ENCODE data around the gene RAD52. TPM values are rescaled to one million over a fixed set of nuclear protein-coding genes. Genes with fewer than 3 reads are reported as not detected.

The RAD52 gene
- polyA plus RNA-seq, 1 experiment, result 15.3 TPM

DNA sequence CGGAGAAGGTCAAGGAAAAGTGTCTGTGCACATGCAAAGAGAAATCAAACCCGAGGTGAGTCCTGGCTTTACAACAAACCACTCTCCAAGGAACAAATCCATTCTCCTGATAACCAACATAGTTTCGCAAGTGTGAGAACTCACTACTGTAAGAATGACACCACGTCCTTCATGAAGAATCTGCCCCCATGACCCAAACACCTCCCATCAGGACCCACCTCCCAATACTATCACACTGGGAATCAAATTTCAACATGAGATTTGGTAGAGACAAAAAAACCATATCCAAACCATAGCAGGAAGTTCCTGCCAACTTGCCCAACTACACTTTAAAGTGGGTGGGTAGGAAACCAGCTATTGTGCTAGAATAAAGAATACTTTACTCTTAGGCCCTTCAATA lies 39.2 kb upstream of the RAD52 start:
- TF ChIP-seq, protein P1, sequence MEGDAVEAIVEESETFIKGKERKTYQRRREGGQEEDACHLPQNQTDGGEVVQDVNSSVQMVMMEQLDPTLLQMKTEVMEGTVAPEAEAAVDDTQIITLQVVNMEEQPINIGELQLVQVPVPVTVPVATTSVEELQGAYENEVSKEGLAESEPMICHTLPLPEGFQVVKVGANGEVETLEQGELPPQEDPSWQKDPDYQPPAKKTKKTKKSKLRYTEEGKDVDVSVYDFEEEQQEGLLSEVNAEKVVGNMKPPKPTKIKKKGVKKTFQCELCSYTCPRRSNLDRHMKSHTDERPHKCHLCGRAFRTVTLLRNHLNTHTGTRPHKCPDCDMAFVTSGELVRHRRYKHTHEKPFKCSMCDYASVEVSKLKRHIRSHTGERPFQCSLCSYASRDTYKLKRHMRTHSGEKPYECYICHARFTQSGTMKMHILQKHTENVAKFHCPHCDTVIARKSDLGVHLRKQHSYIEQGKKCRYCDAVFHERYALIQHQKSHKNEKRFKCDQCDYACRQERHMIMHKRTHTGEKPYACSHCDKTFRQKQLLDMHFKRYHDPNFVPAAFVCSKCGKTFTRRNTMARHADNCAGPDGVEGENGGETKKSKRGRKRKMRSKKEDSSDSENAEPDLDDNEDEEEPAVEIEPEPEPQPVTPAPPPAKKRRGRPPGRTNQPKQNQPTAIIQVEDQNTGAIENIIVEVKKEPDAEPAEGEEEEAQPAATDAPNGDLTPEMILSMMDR (IDR thresholded peaks at IDR 0.05; ENCODE audit: insufficient read depth, low read depth, low read length), result no peak
- H3K36me3 ChIP-seq (ENCODE audit: control insufficient read depth, insufficient read depth, low read length), result no peaks in the 10 kb centered on the region
- ChIA-PET CTCF (interaction anchor here (1.0 kb wide), 1 partner anchor 37 kb away, joined by 3 read pairs; no protein-coding TSS in a partner anchor), POLR2A (no interaction called here)
- no peaks in the 10 kb centered on the region for H3K27me3 ChIP-seq (ENCODE audit: control insufficient read depth, insufficient read depth, low read length)
- no peak for DNase-seq (ENCODE audit: low read depth)
- H3K4me3 ChIP-seq (ENCODE audit: low read depth, low read length), result no peak overlapping the region

DNA sequence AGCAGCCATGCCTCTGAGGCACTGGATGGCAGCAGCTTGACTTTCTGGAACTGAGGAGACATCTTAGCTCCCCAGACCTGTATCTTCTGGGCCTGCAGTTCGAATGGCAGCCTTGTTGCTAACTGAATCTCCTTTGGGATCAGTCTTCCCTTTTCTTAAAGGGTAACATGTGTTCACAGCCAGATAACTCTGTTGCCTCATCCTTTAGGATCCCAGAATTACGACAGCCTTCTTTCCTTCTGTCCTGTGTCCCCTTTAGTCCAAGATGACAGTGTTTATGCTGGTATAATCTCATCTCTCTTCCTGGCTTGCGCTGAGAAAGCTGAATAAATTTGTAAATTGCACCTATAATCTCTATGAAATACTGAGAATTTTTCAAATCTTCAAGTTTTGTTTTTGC lies 32.5 kb upstream of the RAD52 start:
- POLR2A ChIA-PET, result no interaction called here
- no peaks in the 10 kb centered on the region for H3K36me3 ChIP-seq (ENCODE audit: control insufficient read depth, insufficient read depth, low read length)
- TF ChIP-seq, protein P1 (IDR thresholded peaks at IDR 0.05; ENCODE audit: insufficient read depth, low read depth, low read length), result no peak
- no peak overlapping the region for H3K4me3 ChIP-seq (ENCODE audit: low read depth, low read length)
- no peak for DNase-seq (ENCODE audit: low read depth)
- H3K27me3 ChIP-seq (ENCODE audit: control insufficient read depth, insufficient read depth, low read length), result no peaks in the 10 kb centered on the region
- CTCF ChIA-PET, result no interaction called here

DNA sequence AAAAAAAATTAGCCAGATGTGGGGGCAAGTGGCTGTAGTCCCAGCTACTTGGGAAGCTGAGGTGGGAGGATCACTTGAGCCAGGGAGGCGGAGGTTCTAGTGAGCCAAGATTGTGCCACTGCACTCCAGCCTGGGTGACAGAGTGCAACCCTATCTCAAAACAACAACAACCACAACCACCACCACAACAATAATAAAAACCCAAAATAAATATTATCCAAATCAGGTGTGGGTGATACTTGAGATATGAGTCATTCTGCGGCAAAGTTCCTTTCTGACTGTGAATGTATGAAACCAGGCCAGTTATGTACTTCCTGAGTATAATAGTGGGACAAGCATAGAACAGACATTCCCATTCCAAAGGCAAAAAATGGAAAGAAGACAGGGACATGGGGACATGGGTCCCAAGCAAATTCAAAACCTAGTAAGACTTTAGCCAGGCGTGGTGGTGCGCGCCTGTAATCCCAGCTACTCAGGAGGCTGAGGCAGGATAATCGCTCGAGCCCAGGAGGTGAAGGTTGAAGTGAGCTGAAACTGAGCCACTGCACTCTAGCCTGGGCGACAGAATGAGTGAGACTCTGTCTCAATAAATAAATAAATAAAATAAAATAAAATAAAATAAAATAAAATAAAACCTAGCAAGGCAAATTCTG lies 31.8 kb upstream of the RAD52 start:
- Histone ChIP-seq H3K27me3 (ENCODE audit: control insufficient read depth, insufficient read depth, low read length) (no peaks in the 10 kb centered on the region), H3K36me3 (ENCODE audit: control insufficient read depth, insufficient read depth, low read length) (no peaks in the 10 kb centered on the region), H3K4me3 (ENCODE audit: low read depth, low read length) (no peak overlapping the region)
- no peak for DNase-seq (ENCODE audit: low read depth)
- TF ChIP-seq, protein P1 (IDR thresholded peaks at IDR 0.05; ENCODE audit: insufficient read depth, low read depth, low read length), result no peak
- ChIA-PET CTCF (no interaction called here), POLR2A (no interaction called here)

DNA sequence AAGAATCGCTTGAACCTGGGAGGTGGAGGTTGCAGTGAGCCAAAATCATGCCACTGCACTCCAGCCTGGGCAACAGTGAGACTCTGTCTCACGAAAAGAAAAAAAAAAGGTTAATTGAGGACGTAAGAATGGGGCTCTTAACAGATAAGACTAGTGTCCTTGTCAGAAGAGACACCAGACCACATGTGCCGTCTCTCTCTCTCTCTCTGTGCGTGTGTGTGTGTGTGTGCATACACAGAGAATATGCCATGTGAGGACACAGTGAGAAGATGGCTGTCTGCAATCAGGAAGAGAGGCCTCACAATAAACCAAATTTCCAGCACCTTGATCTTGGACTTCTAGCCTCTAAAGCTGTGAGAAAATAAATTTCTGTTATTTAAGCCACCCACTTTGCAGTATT lies 29.9 kb upstream of the RAD52 start:
- ChIA-PET CTCF (no interaction called here), POLR2A (no interaction called here)
- no peak overlapping the region for H3K4me3 ChIP-seq (ENCODE audit: low read depth, low read length)
- no peaks in the 10 kb centered on the region for H3K27me3 ChIP-seq (ENCODE audit: control insufficient read depth, insufficient read depth, low read length)
- no peaks in the 10 kb centered on the region for H3K36me3 ChIP-seq (ENCODE audit: control insufficient read depth, insufficient read depth, low read length)
- TF ChIP-seq, protein P1 (IDR thresholded peaks at IDR 0.05; ENCODE audit: insufficient read depth, low read depth, low read length), result no peak
- no peak for DNase-seq (ENCODE audit: low read depth)

DNA sequence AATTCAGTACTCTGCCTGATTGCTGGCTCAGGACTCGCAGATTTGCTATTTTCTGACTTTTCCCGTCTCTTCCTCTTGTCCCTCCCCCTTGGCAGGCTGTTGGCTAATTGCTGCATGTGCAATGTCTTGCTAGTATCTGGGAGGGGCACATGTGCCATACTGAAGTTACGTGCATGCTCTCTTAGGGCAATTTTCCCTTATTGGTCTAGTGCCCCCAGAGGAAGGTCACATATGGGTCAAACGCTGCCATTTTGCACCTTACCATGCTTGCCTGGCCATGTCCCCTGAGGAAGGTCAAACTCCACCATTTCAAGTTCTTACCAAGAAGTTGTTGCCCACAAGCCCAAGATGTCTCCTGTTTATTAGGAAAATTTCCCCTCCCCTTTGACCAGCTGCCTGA lies 27.7 kb upstream of the RAD52 start:
- CTCF ChIA-PET, result interaction anchor here (1.5 kb wide), 1 partner anchor 26 kb away, joined by 4 read pairs; no protein-coding TSS in a partner anchor

More for the DNA sequence above, 27.7 kb upstream of the RAD52 start:
- Histone ChIP-seq H3K27me3 (ENCODE audit: control insufficient read depth, insufficient read depth, low read length) (no peaks in the 10 kb centered on the region), H3K36me3 (ENCODE audit: control insufficient read depth, insufficient read depth, low read length) (no peaks in the 10 kb centered on the region), H3K4me3 (ENCODE audit: low read depth, low read length) (no peak overlapping the region)
- POLR2A ChIA-PET, result no interaction called here
- no peak for DNase-seq (ENCODE audit: low read depth)
- TF ChIP-seq, protein P1 (IDR thresholded peaks at IDR 0.05; ENCODE audit: insufficient read depth, low read depth, low read length), result no peak
